HG02943 (cell line): ENCODE data around the gene TCF12.

ENCODE experiments used
- ATAC-seq: cut with Tn5 transposase; IDR thresholded peaks from one replicate; pipeline ENCODE4 v1.9.1; 2021; ENCODE audit warnings: mild to moderate bottlenecking, low read depth, moderate library complexity; ENCODE audit not compliant: unreplicated experiment

TCF12 gene

GRCh38 chr15:57306161-57306943, 387.9 kb downstream of the TCF12 start:
- ATAC-seq: no peak

- no peak for ATAC-seq
Observed at GRCh38 chr15:57306944-57307411, 388.5 kb downstream of the TCF12 start.

DNA sequence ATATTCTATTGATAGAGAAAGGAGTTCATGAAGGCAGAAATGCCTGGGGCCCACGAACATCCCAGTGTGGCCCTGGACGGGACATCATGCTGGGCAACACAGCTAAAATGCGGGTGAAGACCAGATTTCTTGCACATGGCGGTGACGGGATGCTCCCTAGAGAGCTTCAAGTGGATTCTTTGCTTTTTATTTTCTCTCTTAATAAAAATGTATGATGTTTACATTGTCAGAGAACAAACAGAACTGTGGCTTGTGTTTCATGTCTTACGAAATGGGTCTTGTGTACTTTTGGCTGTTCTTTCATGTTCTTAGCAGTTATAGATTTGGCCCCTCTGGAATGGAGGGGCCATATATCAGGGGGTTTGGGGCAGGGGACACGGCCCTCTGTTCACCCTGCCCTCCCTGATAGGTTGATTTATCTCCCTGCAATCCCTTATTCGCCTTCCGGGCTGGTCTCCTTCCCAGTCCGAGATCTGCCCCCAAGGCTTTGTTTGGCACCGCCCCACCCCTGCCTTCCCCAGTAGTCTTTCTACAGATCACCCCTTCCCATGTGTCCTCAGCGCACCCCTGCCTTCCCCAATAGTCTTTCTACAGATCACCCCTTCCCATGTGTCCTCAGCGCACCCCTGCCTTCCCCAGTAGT, 389.2 kb downstream of the TCF12 start:
- no peak for ATAC-seq

GRCh38 chr15:57308170-57308545, 389.7 kb downstream of the TCF12 start:
- no peak for ATAC-seq

- ATAC-seq: no peak
Observed at GRCh38 chr15:57309856-57310760, 391.7 kb downstream of the TCF12 start.

DNA sequence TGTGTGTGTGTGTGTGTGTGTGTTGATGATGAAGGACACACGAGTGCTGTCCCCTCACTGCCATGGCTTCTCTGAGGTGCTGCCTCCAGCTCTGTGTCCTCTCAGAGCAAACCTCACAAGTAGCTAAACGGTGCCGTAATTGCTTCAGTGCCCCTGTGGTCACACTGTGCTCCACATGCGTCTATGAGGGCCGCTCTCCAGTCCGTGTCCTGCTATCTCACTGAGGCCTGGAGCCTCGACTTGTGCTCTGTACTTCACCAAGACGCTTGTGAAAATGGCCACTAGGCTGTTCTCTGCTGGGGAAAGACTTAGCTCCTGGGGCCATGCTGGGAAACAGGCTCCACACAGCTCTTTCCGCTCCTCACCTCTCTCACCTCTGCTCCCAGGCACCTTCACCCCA, 392.4 kb downstream of the TCF12 start:
- ATAC-seq: no peak

- no peak for ATAC-seq
Observed at GRCh38 chr15:57312006-57312317, 393.5 kb downstream of the TCF12 start.

GRCh38 chr15:57312318-57313133, 394.1 kb downstream of the TCF12 start:
- ATAC-seq: no peak

GRCh38 chr15:57313134-57313483, 394.7 kb downstream of the TCF12 start:
- no peak for ATAC-seq

DNA sequence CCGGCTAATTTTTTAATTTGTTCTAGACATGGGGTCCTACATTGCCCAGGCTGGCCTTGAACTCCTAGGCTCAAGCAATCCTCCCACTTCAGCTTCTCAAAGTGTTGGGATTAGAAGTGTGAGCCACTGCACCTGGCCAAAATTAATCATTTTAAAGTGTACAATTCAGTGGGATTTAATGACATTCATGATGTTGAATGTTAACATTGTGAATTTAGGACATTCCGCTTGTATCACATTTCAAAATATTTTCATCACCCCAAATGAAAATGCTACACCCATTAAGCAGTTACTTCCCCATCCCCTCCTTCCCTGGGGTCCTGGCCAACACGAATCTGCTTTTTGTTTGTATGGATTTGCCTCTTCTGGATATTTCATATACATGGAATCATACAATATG, 395.8 kb downstream of the TCF12 start:
- ATAC-seq: no peak

DNA sequence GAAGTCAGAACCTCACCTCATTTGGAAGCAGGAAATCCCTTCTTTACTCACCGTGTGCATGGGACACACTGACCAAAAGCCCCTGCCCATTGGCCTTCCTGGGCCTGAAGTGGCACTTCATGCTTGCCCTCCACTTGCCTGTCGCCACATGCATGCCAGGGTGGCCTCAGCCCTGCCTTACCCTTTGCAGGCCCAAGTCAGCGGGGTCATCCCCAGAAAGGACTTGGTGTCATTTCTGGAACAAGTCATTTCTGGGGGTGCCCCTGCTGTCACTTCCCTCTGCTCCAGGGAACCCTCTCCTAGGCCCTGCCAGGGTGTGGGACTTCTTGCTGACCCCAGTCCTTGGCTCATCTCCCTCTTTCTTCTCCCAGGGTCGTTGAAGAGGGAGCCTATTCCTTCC, 398.0 kb downstream of the TCF12 start:
- no peak for ATAC-seq

DNA sequence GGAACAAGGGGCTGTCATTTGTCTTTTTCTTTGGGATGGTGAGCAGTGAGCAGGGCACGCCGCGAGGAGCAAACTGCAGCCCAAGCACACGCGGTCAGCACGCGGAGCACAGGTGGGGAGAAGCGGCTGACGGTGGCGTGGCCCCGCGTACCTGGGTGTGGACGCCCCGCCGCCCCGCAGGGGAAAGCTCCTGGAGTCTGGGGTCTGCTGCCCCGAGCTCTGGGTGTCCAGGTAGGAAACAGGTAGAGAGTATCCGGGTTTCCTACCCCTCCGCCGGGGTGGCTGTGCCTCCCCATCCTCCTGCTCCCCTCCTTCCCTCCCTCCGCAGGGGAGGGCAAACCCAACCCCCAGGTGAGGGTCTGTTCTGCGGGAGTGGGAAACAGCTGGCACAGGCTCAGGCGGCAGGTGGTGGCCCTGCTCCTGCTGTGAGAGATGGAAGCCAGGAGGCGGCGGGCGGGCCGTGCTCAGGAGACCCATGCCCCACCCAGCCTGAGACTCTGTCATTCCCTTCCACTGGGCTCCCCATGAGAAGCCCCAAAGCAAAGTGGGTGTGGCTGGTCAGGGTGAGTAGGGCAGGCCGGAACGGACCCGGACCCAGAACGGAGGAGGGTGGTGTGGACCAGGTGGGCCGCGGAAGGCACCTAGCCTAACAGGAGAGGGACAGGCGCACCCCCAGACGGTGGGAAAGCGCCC, 400.9 kb downstream of the TCF12 start:
- ATAC-seq: no peak

DNA sequence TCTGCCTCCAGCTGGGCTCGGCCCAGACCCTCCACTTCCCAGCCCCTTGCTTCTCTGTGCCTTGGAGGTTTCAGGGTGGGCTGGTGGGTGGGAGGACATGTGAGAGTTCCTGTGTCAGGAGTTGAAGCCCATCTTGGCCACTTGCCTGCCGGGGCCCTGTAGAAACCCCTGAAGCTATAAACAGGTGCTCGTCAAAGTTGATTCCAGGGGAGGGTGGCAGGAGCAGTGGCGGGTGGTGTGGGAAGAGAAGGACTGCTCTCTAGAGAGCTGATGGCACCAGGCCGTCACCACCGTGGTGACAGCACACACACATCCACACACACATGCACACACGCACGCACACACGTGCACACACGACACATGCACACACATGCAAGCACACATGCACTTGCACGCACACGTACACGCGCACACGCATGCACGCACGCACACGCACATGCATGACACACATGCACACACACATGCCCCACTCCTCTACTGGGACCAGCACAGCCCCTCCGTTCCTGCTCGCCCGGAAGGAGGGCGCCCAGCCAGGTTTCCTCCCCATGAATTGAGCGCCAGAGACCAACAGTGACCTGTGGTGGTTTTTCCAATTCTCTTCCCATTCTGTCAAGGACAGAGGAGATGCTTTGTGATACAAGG, 401.6 kb downstream of the TCF12 start:
- no peak for ATAC-seq

DNA sequence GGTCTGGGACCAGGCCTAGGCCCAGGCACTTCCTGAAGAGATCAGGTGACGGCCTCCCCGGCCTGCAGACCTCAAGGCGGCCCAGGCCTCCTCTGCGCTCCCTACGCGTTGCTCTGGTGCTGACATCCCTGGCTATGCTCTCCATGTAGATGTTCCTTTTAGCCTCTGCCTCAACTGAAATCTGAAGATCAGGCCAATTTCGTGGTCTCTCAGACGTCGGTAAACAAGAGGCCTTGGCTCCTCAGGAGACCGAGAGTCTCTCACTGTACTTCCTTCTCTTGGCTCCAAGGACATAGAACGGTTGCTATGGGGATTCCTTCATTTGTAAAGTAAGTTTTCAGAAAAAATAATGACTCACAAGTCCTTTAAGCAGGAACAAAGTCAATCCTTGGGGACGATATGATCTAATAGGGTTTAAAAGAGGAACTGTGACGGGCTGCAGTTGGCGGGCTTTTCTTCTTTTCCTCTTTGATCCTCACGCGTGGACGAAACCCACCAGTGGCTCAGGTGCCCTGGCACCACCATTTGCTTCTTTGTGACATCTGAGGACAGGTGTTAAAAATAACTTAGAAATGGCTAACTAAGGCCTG, 402.3 kb downstream of the TCF12 start:
- ATAC-seq: no peak

DNA sequence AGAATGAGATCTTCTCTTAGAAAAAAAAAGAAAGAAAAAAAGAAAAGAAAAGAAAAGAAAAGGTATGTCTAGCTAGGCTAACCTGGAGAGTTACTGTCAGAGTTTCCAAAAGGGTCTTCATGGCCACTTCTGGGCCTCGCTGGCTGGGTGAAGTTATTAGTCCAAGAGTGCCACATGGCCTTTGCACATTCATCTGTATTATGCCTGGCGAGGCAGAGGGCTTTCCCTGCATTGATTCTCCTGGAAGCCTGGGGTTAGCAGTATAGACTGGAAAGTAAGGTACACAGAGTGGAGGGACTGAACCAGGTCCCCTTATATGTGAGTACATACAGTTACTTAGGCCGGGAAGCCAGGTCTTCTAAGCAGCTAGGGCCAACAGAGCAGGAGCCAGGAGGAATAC, 403.0 kb downstream of the TCF12 start:
- ATAC-seq: no peak

DNA sequence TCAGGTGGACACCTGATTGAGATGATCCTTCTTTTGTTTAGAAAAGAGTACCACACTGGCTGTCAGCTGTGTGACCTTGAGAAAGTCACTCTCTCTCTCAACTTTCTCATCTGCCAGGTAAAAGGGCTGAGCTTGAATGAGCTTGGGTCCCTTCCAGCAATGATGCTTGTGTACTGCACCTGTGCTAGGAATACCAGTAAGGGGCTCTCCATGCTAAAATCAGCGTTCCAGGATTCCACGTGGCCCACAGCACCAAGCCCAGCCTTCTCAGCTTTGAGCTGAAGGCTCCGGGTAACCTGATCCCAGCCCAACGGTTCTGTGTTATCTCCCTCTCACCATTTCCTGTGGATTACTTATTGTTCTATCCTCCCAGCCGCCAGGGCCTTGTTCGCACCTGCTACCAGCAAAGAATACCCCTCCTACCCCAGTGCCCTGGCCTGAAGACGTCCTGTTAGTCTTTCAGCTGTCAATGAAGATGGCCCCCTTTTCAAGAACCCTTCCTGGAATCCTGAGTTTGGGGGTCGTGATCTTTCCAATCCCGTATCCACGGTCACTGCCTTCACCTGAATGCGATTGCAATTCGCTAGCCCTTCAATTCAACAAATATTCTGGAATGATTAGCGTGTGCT, 403.6 kb downstream of the TCF12 start:
- no peak for ATAC-seq

GRCh38 chr15:57322602-57323250, 404.3 kb downstream of the TCF12 start:
- no peak for ATAC-seq

- ATAC-seq: no peak
Observed at GRCh38 chr15:57323299-57323805, 404.9 kb downstream of the TCF12 start.
